Adipocyte (in vitro differentiated cells): ENCODE data around the gene CRYL1.

ENCODE experiments used
- DNase-seq: peaks from one replicate; pipeline ENCODE4 v3.0.0-alpha.2; 2015; ENCODE audit warnings: low read depth
- H3K27me3 ChIP-seq: replicated peaks from 2 replicates; pipeline ENCODE4 v1.7.0; 2013; ENCODE audit warnings: mild to moderate bottlenecking, low read length, moderate library complexity; ENCODE audit not compliant: control insufficient read depth, insufficient read depth
- H3K36me3 ChIP-seq: 2 replicates; pipeline ENCODE4 v1.7.0; 2013; ENCODE audit warnings: low read length, mild to moderate bottlenecking, moderate library complexity; ENCODE audit not compliant: control insufficient read depth, insufficient read depth, severe bottlenecking
- H3K4me1 ChIP-seq: 2 replicates; pipeline ENCODE4 v1.7.0; 2013; ENCODE audit warnings: mild to moderate bottlenecking, low read length, moderate library complexity; ENCODE audit not compliant: control insufficient read depth, insufficient read depth
- H3K4me3 ChIP-seq: 2 replicates; pipeline ENCODE4 v1.7.0; 2013; ENCODE audit warnings: mild to moderate bottlenecking, low read length, moderate library complexity
- H3K9ac ChIP-seq: 2 replicates; pipeline ENCODE4 v1.7.0; 2013; ENCODE audit warnings: mild to moderate bottlenecking, low read length, moderate library complexity
- H3K9me3 ChIP-seq: 2 replicates; pipeline ENCODE4 v1.7.0; 2013; ENCODE audit warnings: mild to moderate bottlenecking, low read length, moderate library complexity; ENCODE audit not compliant: control insufficient read depth

CRYL1 gene

DNA sequence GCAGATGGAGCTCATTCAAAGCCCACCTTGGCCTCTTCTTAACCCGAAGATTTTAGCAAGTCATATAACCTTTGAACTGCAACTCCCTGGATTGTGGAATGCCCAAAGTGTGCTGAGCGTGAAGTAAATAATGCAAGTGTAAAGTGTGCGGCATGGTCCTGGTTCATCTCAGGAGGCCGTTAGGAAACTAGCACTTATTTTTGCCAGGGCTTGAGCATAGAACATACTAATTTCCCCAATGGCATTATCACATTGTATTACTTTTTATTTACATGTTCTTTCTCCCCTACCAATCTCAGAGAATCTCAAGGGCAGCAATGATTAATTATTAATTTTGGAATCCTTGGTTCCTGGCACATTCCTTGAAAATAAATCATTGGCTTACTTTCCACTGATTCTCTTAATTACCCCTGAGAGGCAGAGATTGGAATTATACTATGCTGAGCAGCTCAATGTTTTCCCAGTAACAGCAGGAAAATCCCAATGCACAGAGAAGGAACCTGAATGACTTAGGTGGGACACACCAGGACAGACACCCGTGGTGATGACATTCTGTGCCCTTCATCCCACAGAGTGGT is 164.7 kb downstream of the CRYL1 start:
- DNase-seq: no peak
- Histone ChIP-seq H3K36me3 (no peaks in the 10 kb centered on the region), H3K9ac (no peak overlapping the region), H3K4me1 (peaks cover 20% of the 10 kb centered on the region), H3K9me3 (no peaks in the 10 kb centered on the region), H3K4me3 (no peak overlapping the region), H3K27me3 (no peaks in the 10 kb centered on the region)

DNA sequence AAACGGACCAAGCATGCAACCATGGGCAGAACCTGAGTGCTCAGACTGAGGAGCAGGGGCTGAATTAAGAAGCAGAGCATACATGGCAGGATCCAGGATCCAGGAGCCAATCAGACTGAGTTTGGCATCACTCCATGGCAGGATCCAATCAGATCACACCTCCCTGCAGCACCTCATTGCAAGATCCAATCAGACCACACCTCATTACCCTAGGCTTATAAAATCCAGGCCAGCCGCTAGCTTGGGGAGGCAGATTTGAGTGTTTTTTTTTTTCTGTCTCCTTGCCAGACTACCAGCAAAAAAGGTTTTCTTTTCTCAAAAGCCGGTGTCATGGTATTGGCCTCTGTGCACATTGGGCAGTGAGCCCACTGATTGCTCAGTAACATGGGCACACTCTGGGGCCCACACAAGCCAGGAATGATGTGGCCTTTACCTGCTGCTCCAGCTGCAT is 165.6 kb downstream of the CRYL1 start:
- DNase-seq: peak; percentile 4
- peaks cover 18% of the 10 kb centered on the region for H3K4me1 ChIP-seq

DNA sequence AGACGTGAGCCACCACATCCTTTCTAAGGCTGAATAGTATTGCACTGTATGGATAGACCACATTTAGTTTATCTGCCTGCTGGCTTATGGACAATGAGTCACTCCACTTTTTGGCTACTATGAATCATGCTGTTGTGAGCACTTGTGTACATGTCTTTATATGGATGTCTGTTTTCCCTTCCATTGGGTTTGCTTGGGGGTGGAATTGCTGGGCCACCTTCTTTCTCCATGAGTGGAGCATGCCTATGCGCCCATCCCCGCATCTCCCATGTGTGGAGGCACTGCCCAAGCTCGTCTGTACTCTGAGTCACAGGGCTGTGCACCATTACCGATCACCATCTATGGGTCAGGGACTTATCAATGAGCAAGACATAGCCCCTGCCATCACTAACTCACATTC is 166.3 kb downstream of the CRYL1 start:
- Histone ChIP-seq H3K9me3 (no peaks in the 10 kb centered on the region), H3K4me1 (peaks cover 18% of the 10 kb centered on the region), H3K27me3 (no peaks in the 10 kb centered on the region), H3K4me3 (no peak overlapping the region), H3K36me3 (no peaks in the 10 kb centered on the region), H3K9ac (no peak overlapping the region)
- DNase-seq: peak; percentile 65

More for the DNA sequence above, 165.6 kb downstream of the CRYL1 start:
- H3K27me3 ChIP-seq: no peaks in the 10 kb centered on the region
- H3K9me3 ChIP-seq: no peaks in the 10 kb centered on the region
- H3K9ac ChIP-seq: no peak overlapping the region
- no peaks in the 10 kb centered on the region for H3K36me3 ChIP-seq
- H3K4me3 ChIP-seq: no peak overlapping the region

DNA sequence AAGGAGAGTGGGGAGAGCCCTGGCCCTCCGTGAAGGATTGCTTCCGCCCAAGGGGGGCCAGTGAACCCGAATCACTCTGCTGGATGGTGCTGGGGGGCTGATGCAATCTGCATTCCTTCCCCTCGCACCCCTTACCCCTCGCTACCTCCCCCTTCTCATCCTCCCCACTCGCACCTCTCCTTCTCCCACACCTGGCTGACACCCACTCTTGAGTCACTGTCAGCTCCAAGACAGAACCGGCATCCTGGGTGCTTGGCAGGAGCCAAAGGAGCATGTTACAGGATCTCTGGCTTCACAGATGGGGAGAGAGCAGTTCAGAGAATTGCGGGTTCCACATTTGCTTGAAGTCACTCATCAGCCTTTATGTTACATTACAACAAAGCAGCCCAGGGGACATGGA is 167.6 kb downstream of the CRYL1 start:
- Histone ChIP-seq H3K9ac (no peak overlapping the region), H3K36me3 (no peaks in the 10 kb centered on the region)
- no peak for DNase-seq

DNA sequence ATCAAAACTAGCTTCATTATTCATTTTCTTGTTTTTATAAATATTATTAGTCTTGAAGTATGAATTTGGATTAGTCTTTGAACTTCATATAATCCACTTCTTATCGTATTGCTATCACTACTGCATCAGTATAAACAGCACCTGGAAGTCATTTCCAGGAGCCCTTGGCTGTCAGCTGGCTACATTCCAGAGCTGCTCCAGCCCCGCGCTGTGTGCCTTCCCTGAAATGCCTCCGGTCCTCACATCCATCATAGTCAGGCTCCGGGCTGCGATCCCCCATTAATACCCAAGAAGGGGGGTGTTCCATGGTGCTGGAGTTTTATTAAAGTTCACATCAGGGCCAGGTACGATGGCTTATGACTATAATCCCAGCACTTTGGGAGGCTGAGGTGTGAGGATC is 169.2 kb downstream of the CRYL1 start:
- Histone ChIP-seq H3K9ac (no peak overlapping the region), H3K4me1 (peaks cover 21% of the 10 kb centered on the region), H3K4me3 (no peak overlapping the region), H3K9me3 (no peaks in the 10 kb centered on the region), H3K27me3 (no peaks in the 10 kb centered on the region), H3K36me3 (no peaks in the 10 kb centered on the region)
- DNase-seq: no peak

More for the DNA sequence above, 167.6 kb downstream of the CRYL1 start:
- H3K9me3 ChIP-seq: no peaks in the 10 kb centered on the region
- no peak overlapping the region for H3K4me3 ChIP-seq
- peaks cover 21% of the 10 kb centered on the region for H3K4me1 ChIP-seq
- no peaks in the 10 kb centered on the region for H3K27me3 ChIP-seq

DNA sequence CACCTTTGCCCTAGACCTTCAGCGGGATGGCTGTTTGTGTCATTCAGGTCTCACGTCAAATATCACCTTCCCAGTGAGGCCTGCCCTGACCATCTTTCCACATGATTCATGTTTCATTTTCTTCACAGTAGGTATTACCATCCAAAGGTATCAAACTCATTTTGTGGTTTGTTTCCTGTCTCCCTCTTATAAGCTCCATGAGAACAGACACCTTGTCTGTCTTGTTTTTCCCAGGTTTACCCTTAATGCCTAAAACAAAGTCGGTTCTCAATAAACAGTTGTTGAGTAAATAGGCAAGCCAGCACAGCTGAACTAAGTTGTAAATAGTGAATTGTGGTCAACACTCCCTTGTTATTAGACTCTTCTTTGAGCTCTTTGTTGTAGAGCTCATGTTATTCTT is 170.9 kb downstream of the CRYL1 start:
- H3K4me3 ChIP-seq: no peak overlapping the region
- DNase-seq: no peak
- peaks cover 12% of the 10 kb centered on the region for H3K4me1 ChIP-seq
- H3K9ac ChIP-seq: no peak overlapping the region
- no peaks in the 10 kb centered on the region for H3K27me3 ChIP-seq
- no peaks in the 10 kb centered on the region for H3K36me3 ChIP-seq
- no peaks in the 10 kb centered on the region for H3K9me3 ChIP-seq

DNA sequence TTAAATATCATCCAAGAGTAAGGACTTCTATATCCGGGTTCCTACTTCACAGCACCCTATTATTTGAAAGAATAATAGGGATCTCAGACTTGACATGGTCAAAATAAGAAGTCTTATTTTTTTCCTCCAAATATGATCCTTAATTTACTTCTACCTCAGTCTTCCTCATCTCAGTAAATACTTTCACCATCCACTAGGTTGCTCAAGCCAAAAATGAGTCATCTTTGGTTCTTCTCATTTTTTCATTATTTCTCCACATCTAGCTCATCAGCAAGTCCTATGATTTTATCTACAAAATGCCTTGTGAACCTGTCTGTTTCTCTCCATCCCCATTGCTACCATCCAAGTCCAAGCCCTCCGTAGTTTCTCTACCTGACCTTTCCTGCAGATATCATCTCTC is 171.7 kb downstream of the CRYL1 start:
- Histone ChIP-seq H3K4me1 (peaks cover 12% of the 10 kb centered on the region), H3K36me3 (no peaks in the 10 kb centered on the region), H3K4me3 (no peak overlapping the region), H3K9ac (no peak overlapping the region), H3K27me3 (no peaks in the 10 kb centered on the region), H3K9me3 (no peaks in the 10 kb centered on the region)
- DNase-seq: peak; percentile 61
